Hepatocyte (in vitro differentiated cells): ENCODE results near the gene TAS2R50. TPM values are rescaled to one million over a fixed set of nuclear protein-coding genes. Genes with fewer than 3 reads are reported as not detected.

ENCODE experiments used
- DNase-seq: peaks from one replicate; pipeline ENCODE4 v3.0.0-alpha.2; 2016; ENCODE audit warnings: low spot score
- H2AFZ ChIP-seq: fragments of 200-600 bp; sonication (generic); 2 replicates; pipeline ENCODE4 v1.6.0; 2016; ENCODE audit warnings: antibody characterized with exemption, mild to moderate bottlenecking
- H3K27ac ChIP-seq: fragments of 200-600 bp; sonication (generic); 2 replicates; pipeline ENCODE4 v1.5.1; 2016; ENCODE audit warnings: mild to moderate bottlenecking
- H3K27me3 ChIP-seq: fragments of 200-600 bp; sonication (generic); 2 replicates; pipeline ENCODE4 v1.6.1; 2016
- H3K36me3 ChIP-seq: fragments of 200-600 bp; sonication (generic); replicated peaks from 2 replicates; pipeline ENCODE4 v1.5.1; 2016; ENCODE audit warnings: low read depth; ENCODE audit not compliant: insufficient read depth
- H3K4me1 ChIP-seq: fragments of 200-600 bp; sonication (generic); 2 replicates; pipeline ENCODE4 v1.5.1; 2016; ENCODE audit warnings: mild to moderate bottlenecking, moderate library complexity; ENCODE audit not compliant: insufficient read depth
- H3K4me2 ChIP-seq: fragments of 200-600 bp; sonication (generic); 2 replicates; pipeline ENCODE4 v1.6.0; 2016
- H3K4me3 ChIP-seq: fragments of 200-600 bp; sonication (generic); 2 replicates; pipeline ENCODE4 v1.5.1; 2016; ENCODE audit warnings: mild to moderate bottlenecking
- H3K79me2 ChIP-seq: fragments of 200-600 bp; sonication (generic); 2 replicates; pipeline ENCODE4 v1.6.0; 2017; ENCODE audit warnings: mild to moderate bottlenecking
- H3K9me2 ChIP-seq: fragments of 200-600 bp; sonication (generic); replicated peaks from 2 replicates; pipeline ENCODE4 v1.6.0; 2017; ENCODE audit warnings: mild to moderate bottlenecking; ENCODE audit not compliant: insufficient read depth
- H3K9me3 ChIP-seq: fragments of 200-600 bp; sonication (generic); 2 replicates; pipeline ENCODE4 v1.5.1; 2016; ENCODE audit warnings: low read depth, mild to moderate bottlenecking
- H4K20me1 ChIP-seq: fragments of 200-600 bp; sonication (generic); 2 replicates; pipeline ENCODE4 v1.6.0; 2016; ENCODE audit warnings: mild to moderate bottlenecking; ENCODE audit not compliant: insufficient read depth, poor library complexity, severe bottlenecking
- CTCF ChIP-seq: fragments of 200-600 bp; sonication (generic); IDR thresholded peaks from 2 replicates; pipeline ENCODE4 v1.5.1; 2016; ENCODE audit warnings: antibody characterized with exemption, mild to moderate bottlenecking; ENCODE audit not compliant: poor library complexity
- EZH2 ChIP-seq: fragments of 200-600 bp; sonication (generic); IDR thresholded peaks from 2 replicates; pipeline ENCODE4 v1.6.1; 2016; ENCODE audit warnings: antibody characterized with exemption, mild to moderate bottlenecking, borderline replicate concordance
- EZH2phosphoT487 ChIP-seq: fragments of 200-600 bp; sonication (generic); IDR thresholded peaks from one replicate; pipeline ENCODE4 v1.6.1; 2018; ENCODE audit warnings: antibody characterized with exemption, mild to moderate bottlenecking, low read depth, moderate library complexity; ENCODE audit not compliant: unreplicated experiment, severe bottlenecking
- WGBS: methylation state at CpG from one replicate; pipeline ENCODE4 v1.1.6; 2016; ENCODE audit warnings: low lambda C conversion rate; ENCODE audit errors: missing lambda C conversion rate; 5-methylcytosine and 5-hydroxymethylcytosine counted together
- polyA plus RNA-seq: library from polyadenylated mRNA; unstranded; fragments of >200 nt; fragmentation: Nextera tagmentation; extraction: Ambion mirVana; gene quantifications from 2 replicates; pipeline ENCODE4 v1.2.1, GENCODE V29; 2016
- total RNA-seq: library from RNA; depleted of rRNA; stranded (reverse); fragments of >200 nt; gene quantifications from 2 replicates; pipeline ENCODE4 v1.2.3, GENCODE V29; 2014

The TAS2R50 gene
- total and polyA plus RNA-seq, 2 experiments from 2014 or later: 2.0 TPM; not detected in 1

GRCh38 chr12:11023387-11023786, 36.7 kb upstream of the TAS2R50 start:
- TF ChIP-seq EZH2phosphoT487 (no peak), CTCF (no peak), EZH2 (no peak)
- no peak overlapping the region for H2AFZ ChIP-seq
- no peaks in the 10 kb centered on the region for H3K79me2 ChIP-seq
- H3K27ac ChIP-seq: no peak overlapping the region
- 84% methylated on average over 2 of the region's 2 CpGs for WGBS
- no peaks in the 10 kb centered on the region for H3K27me3 ChIP-seq
- H4K20me1 ChIP-seq: no peaks in the 10 kb centered on the region
- H3K4me1 ChIP-seq: no peaks in the 10 kb centered on the region
- no peaks in the 10 kb centered on the region for H3K9me2 ChIP-seq
- H3K4me3 ChIP-seq: no peak overlapping the region
- no peaks in the 10 kb centered on the region for H3K9me3 ChIP-seq
- no peak for DNase-seq
- no peak overlapping the region for H3K4me2 ChIP-seq
- H3K36me3 ChIP-seq: no peaks in the 10 kb centered on the region

DNA sequence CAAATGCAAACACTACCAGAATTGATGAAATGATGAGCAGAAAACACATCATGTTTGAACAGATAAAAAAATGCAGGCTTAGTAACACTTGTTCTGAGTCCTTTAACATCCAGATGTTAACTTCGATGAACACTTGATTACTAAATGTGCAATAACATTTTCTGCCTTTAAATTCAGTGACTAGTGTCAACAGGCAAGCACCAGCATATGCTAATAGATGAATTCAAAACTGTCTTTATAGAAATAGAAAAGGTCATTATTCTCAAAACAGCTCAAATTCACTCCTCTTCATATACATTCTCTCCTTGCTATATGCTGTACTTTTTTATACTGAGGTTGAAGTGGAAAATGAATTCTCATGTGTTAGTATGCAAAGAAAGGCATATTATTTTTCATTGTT, 35.8 kb upstream of the TAS2R50 start, which contains the start of gene TAS2R19:
TSS of gene TAS2R19 (minus strand) at position 101 of the 400 bp plus-strand sequence. CDS start at position 52, 49 bp downstream.
- H2AFZ ChIP-seq: no peak within 1 kb of the TSS
- H3K4me3 ChIP-seq: no peak within 1 kb of the TSS
- no peaks in the 10 kb centered on the region for H3K9me3 ChIP-seq
- H3K4me2 ChIP-seq: no peak within 1 kb of the TSS
- TF ChIP-seq EZH2 (no peak), CTCF (no peak), EZH2phosphoT487 (no peak)
- no peaks in the 10 kb centered on the region for H3K4me1 ChIP-seq
- H3K79me2 ChIP-seq: no peaks in the 10 kb centered on the region
- no peak for DNase-seq
- no peaks in the 10 kb centered on the region for H3K9me2 ChIP-seq
- no peaks in the 10 kb centered on the region for H3K27me3 ChIP-seq
- 93% methylated on average over 1 of the region's 1 CpG for WGBS
- no peaks in the 10 kb centered on the region for H4K20me1 ChIP-seq
- no peaks in the 10 kb centered on the region for H3K36me3 ChIP-seq
- no peak within 1 kb of the TSS for H3K27ac ChIP-seq

DNA sequence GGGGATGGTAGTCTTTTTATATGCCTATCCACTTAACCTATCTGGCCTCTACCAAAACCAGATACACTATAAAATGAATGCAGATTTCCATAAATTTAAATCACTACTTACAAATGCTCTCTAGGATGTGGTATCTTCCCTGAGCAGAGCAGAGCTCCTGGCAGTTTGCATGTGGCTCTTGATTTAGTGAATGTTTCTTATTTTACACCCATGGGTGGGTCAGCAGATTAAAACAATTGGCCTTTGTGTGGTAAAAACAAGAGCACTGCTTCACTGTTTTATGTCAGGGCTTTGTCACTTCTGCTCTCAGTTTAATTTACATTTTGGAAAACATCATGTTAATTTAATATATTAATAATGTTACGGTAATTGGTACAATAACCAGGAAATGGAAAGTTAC, 30.2 kb upstream of the TAS2R50 start:
- no peak overlapping the region for H3K4me2 ChIP-seq
- H3K9me2 ChIP-seq: no peaks in the 10 kb centered on the region
- 97% methylated on average over 1 of the region's 1 CpG for WGBS
- no peaks in the 10 kb centered on the region for H3K27me3 ChIP-seq
- H3K4me1 ChIP-seq: peaks cover 4% of the 10 kb centered on the region
- DNase-seq: no peak
- no peak overlapping the region for H3K27ac ChIP-seq
- no peaks in the 10 kb centered on the region for H4K20me1 ChIP-seq
- no peaks in the 10 kb centered on the region for H3K79me2 ChIP-seq
- no peaks in the 10 kb centered on the region for H3K36me3 ChIP-seq
- no peak overlapping the region for H3K4me3 ChIP-seq
- no peaks in the 10 kb centered on the region for H3K9me3 ChIP-seq
- H2AFZ ChIP-seq: no peak overlapping the region
- TF ChIP-seq CTCF (no peak), EZH2phosphoT487 (no peak), EZH2 (no peak)
